Measurements from ENCODE around the gene NPHP4. TPM values are rescaled to one million over a fixed set of nuclear protein-coding genes. Genes with fewer than 3 reads are reported as not detected.

Gene NPHP4
- total RNA-seq, 4 donors from 2014 or later, result 1.1 to 10.4 (median 1.8) TPM

DNA sequence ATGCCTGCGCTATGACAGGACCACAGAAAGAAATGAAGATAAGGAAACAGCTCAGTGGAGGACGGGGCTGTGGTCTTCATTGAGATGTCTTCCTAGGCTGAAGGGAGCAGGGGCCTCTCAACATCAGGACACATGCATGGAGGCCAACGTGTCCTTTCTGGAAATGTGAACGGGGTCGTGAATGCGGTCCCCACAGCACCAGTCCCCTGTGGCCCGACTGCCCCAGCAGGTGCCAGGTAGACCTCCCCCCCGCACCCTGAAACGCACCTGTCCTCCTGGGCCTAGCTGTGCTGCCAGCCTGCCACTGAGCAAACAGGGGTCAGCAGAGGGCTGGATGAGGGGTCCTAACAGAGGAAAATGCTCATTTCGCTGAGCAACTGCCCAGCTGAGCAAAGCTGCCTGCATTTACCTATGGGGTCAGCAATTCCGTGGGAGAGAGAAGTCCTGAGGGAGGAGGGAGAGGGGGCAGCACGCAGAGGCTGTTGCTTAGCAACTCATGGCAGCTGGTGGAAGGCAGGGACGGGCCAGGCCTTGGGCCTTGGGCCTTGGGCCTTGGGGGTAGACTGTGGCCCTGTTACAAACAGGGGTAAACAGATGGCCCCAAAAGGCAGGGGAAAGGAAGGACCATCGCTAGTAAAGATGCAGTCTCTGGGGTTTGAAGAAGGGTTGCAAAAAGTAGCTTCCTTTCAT is 77.4 kb downstream of the NPHP4 start:
- ATAC-seq (no peak), DNase-seq (no peak)
- Histone ChIP-seq H3K27ac (no peak overlapping the region), H3K9me3 (no peaks in the 10 kb centered on the region), H3K27me3 (no peaks in the 10 kb centered on the region), H3K4me1 (no peaks in the 10 kb centered on the region), H3K4me3 (no peak overlapping the region), H3K36me3 (no peaks in the 10 kb centered on the region)
- no peak for TF ChIP-seq POLR2A (IDR thresholded peaks at IDR 0.05)
- TF ChIP-seq, protein P1, sequence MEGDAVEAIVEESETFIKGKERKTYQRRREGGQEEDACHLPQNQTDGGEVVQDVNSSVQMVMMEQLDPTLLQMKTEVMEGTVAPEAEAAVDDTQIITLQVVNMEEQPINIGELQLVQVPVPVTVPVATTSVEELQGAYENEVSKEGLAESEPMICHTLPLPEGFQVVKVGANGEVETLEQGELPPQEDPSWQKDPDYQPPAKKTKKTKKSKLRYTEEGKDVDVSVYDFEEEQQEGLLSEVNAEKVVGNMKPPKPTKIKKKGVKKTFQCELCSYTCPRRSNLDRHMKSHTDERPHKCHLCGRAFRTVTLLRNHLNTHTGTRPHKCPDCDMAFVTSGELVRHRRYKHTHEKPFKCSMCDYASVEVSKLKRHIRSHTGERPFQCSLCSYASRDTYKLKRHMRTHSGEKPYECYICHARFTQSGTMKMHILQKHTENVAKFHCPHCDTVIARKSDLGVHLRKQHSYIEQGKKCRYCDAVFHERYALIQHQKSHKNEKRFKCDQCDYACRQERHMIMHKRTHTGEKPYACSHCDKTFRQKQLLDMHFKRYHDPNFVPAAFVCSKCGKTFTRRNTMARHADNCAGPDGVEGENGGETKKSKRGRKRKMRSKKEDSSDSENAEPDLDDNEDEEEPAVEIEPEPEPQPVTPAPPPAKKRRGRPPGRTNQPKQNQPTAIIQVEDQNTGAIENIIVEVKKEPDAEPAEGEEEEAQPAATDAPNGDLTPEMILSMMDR (IDR thresholded peaks at IDR 0.05 in 4 of 5, conservative IDR thresholded peaks at IDR 0.05 in 1 of 5), result no peak
- in situ Hi-C loops (cut with MboI; ENCODE audit: low sequenced_read_pairs in 4 of 4) (loop anchor here in 2 of 4 donors (25.0 kb wide), 1 partner anchor 403 kb away; no protein-coding TSS in a partner anchor), intact Hi-C loops (cut with DNase I; ENCODE audit: low total_unique reads) (loop anchor here (5.0 kb wide), 1 partner anchor 403 kb away; no protein-coding TSS in a partner anchor)

DNA sequence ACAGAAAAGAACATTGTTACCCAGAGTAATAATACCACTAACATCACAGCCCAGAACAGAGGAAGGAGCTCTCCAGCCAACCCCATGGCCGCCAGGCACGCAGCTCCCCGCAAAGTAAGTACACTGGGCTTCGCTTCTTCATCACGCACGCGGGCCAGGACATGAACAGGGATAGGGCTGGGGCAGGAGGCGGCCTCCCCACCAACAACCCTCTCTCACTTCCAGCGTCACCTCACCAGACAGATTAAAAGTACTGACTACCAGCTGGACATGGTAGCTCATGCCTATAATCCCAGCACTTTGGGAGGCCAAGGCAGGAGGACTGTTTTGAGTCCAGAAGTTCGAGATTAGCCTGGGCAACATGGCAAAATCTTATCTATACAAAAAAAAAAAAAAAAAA is 78.3 kb downstream of the NPHP4 start:
- Histone ChIP-seq H3K4me1 (no peaks in the 10 kb centered on the region), H3K9me3 (no peaks in the 10 kb centered on the region), H3K27ac (no peak overlapping the region), H3K27me3 (no peaks in the 10 kb centered on the region), H3K36me3 (no peaks in the 10 kb centered on the region), H3K4me3 (no peak overlapping the region)
- in situ Hi-C loops (cut with MboI; ENCODE audit: low sequenced_read_pairs in 4 of 4), result loop anchor here in 2 of 4 donors (25.0 kb wide), 1 partner anchor 402 kb away; no protein-coding TSS in a partner anchor
- no peak for DNase-seq
- TF ChIP-seq, protein P1 (IDR thresholded peaks at IDR 0.05 in 4 of 5, conservative IDR thresholded peaks at IDR 0.05 in 1 of 5), result no peak
- no peak for TF ChIP-seq POLR2A (IDR thresholded peaks at IDR 0.05)
- no peak for ATAC-seq
- intact Hi-C loops (cut with DNase I; ENCODE audit: low total_unique reads), result no loop called here

DNA sequence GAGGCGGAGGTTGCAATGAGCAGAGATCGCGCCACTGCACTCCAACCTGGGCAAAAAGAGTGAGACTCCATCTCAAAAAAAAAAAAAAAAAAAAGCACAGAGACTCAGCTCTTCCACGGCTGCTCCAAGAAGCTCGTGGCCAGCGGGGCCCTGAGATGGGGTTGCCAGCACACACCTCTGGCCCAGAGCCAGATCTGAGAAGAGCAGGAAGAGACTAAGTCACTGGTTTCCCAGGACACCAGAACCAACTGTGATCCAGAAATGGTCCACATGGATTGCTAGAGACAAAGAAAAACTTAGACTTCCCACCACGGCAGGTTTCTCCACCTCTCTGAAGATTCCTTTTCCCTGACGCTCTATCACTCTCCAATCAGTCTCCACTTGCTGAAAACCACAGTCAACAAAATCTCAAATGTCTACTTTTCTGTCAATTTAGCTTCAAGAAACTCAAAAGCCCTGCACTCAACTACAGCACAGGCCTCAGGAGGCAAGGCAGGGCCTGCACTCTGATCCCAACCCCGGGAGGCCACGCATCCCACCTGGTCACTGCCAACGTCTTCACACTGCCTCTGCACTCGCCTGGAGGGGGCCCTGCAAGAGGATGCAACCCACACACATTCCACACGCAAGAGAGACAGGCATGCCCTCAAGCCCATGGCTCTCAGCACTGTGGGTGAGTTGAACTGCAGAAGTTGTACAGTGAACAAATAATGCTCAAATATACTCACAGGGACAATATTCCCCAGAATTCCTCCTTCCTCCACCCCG is 79.0 kb downstream of the NPHP4 start:
- Histone ChIP-seq H3K27ac (no peak overlapping the region), H3K4me3 (no peak overlapping the region), H3K4me1 (no peaks in the 10 kb centered on the region), H3K36me3 (no peaks in the 10 kb centered on the region), H3K9me3 (no peaks in the 10 kb centered on the region), H3K27me3 (no peaks in the 10 kb centered on the region)
- no peak for TF ChIP-seq POLR2A (IDR thresholded peaks at IDR 0.05)
- TF ChIP-seq, protein P1 (IDR thresholded peaks at IDR 0.05 in 4 of 5, conservative IDR thresholded peaks at IDR 0.05 in 1 of 5), result no peak
- DNase-seq (no peak), ATAC-seq (no peak)
- in situ Hi-C loops (cut with MboI; ENCODE audit: low sequenced_read_pairs in 4 of 4) (loop anchor here in 2 of 4 donors (25.0 kb wide), 1 partner anchor 401 kb away; no protein-coding TSS in a partner anchor), intact Hi-C loops (cut with DNase I; ENCODE audit: low total_unique reads) (no loop called here)

DNA sequence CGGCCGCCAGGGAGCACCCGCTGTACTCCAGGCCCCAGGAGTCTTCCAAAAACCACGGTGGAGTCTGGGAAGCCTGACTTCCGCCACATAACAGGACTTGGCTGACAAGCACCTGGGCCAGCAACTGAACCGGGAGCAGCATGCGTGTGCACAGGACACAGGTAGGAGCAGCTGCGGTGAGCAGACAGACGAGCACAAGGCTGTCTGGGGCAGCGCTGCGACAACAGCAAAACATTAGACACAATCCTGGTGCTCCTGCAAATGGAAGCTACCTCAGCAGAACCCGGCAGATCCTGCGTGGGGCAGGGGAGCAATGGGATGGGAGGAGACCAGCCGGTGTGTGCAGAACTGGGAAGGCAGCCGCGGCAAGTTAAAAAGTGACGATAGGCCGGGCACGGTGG is 80.4 kb downstream of the NPHP4 start:
- Histone ChIP-seq H3K4me1 (no peaks in the 10 kb centered on the region), H3K27me3 (no peaks in the 10 kb centered on the region), H3K9me3 (no peaks in the 10 kb centered on the region), H3K4me3 (no peak overlapping the region), H3K36me3 (no peaks in the 10 kb centered on the region), H3K27ac (no peak overlapping the region)
- ATAC-seq (no peak), DNase-seq (no peak)
- in situ Hi-C loops (cut with MboI; ENCODE audit: low sequenced_read_pairs in 4 of 4), result loop anchor here in 2 of 4 donors (25.0 kb wide), 1 partner anchor 400 kb away; no protein-coding TSS in a partner anchor
- intact Hi-C loops (cut with DNase I; ENCODE audit: low total_unique reads), result no loop called here
- TF ChIP-seq, protein P1 (IDR thresholded peaks at IDR 0.05 in 4 of 5, conservative IDR thresholded peaks at IDR 0.05 in 1 of 5), result no peak
- TF ChIP-seq POLR2A (IDR thresholded peaks at IDR 0.05), result no peak
